Activated CD8-positive, alpha-beta T cell treated with anti-CD3 and anti-CD28 coated beads, Interleukin-2, amount 10 ng/mL, durations not matched to agents 7 days and 5 days (primary cell): Measurements from ENCODE around the gene CCNG1. TPM values are rescaled to one million over a fixed set of nuclear protein-coding genes. Genes with fewer than 3 reads are reported as not detected.
"Not testable (repeated sequence)": the region's sequence is repeated elsewhere in the genome, so short reads cannot be mapped to it uniquely, and the experiment has no call there.

Experiments used
- ATAC-seq: fragments of 150-1000 bp; cut with Tn5 transposase; one replicate; pipeline ENCODE4 v1.10.0; 2021; ENCODE audit warnings: moderate library complexity
- CTCF ChIA-PET: fragments of 350-600 bp; sonication (Branson Sonifier 250); formaldehyde crosslinking; loops from one replicate; lab custom pipeline; 2021; ENCODE audit warnings: antibody characterized with exemption; lab: Charles Lee
- POLR2A ChIA-PET: fragments of 350-600 bp; sonication (Branson Sonifier 250); formaldehyde crosslinking; loops from one replicate; lab custom pipeline; 2021; ENCODE audit warnings: antibody characterized with exemption; lab: Charles Lee
- DNase-seq: peaks from one replicate; pipeline ENCODE4 v3.0.0-alpha.2; 2020
- H3K27ac Mint-ChIP-seq: one replicate; pipeline ENCODE4 v1.8.0; 2021; ENCODE audit warnings: mild to moderate bottlenecking, mixed read lengths
- H3K27me3 Mint-ChIP-seq: one replicate; pipeline ENCODE4 v1.8.0; 2021; ENCODE audit warnings: low read depth, mixed read lengths
- H3K36me3 Mint-ChIP-seq: one replicate; pipeline ENCODE4 v1.8.0; 2021; ENCODE audit warnings: low read depth, mixed read lengths
- H3K4me1 Mint-ChIP-seq: one replicate; pipeline ENCODE4 v1.8.0; 2021; ENCODE audit warnings: low read depth, mixed read lengths
- H3K4me3 Mint-ChIP-seq: one replicate; pipeline ENCODE4 v1.8.0; 2021; ENCODE audit warnings: mild to moderate bottlenecking, mixed read lengths
- H3K9me3 Mint-ChIP-seq: one replicate; pipeline ENCODE4 v1.8.0; 2022; ENCODE audit warnings: mixed read lengths; ENCODE audit not compliant: insufficient read depth
- total RNA-seq, 2 experiments: library from RNA; stranded (reverse); gene quantifications; one replicate each; pipeline ENCODE4 v1.2.3, GENCODE V29; 2021

CCNG1 gene, protein sequence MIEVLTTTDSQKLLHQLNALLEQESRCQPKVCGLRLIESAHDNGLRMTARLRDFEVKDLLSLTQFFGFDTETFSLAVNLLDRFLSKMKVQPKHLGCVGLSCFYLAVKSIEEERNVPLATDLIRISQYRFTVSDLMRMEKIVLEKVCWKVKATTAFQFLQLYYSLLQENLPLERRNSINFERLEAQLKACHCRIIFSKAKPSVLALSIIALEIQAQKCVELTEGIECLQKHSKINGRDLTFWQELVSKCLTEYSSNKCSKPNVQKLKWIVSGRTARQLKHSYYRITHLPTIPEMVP
- 100 to 1,000 TPM; 129 to 143 TPM for total RNA-seq

DNA sequence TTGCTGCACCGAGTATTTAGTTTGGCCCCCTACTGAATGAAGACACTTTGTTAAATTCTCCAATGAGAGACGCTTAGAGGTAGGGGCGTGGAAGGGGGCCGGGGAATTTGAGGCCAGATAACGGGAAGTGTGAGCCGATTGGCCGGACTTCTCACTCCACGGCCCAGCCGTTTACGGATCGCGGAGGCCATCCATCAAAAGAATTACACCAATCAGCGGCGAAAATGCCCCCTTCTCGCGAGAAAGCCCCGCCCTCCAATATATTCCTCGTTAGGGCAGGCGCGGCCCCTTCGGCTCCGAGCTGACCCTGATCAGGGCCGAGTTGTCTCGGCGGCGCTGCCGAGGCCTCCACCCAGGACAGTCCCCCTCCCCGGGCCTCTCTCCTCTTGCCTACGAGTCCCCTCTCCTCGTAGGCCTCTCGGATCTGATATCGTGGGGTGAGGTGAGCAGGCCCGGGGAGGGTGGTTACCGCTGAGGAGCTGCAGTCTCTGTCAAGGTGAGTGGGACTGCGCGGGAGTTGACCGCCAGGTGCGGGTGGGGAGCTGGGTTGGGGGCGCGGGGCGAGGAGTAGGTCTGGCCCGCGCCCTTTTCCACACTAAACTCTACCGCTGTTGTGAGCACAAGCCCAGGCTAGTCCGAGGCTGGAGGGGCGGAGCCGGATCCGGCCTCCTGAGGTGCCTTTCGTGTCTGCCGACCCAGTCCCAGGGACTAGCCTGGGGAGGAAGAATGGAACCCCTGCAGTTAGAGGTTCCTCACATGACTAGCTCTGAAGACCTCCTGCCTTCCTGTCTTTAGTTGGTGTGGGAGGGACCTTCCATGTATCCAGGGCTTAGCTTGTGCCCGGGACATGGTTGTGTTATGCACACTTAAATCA lies at the start of gene CCNG1:
Gene CCNG1, plus strand, starts transcription at position 287 of the 874 bp plus-strand sequence. CDS start 1,662 bp downstream, outside the sequence.
- H3K4me3 Mint-ChIP-seq: peak within 1 kb of the TSS; percentile 89
- DNase-seq: peak; percentile 96
- H3K36me3 Mint-ChIP-seq: peaks cover 32% of the 10 kb centered on the region
- peaks cover 47% of the 10 kb centered on the region for H3K4me1 Mint-ChIP-seq
- H3K9me3 Mint-ChIP-seq: no peaks in the 10 kb centered on the region
- H3K27me3 Mint-ChIP-seq: peaks cover 8% of the 10 kb centered on the region
- peak; percentile 97 for ATAC-seq
- ChIA-PET POLR2A (interaction anchor here (0.8 to 8.7 kb wide), 4 partner anchors 13 to 71 kb away, joined by 3 to 153 read pairs (median 4); partner anchors contain the start of genes HMMR and NUDCD2), CTCF (interaction anchor here (0.9 to 3.4 kb wide), 4 partner anchors 11 to 31 kb away, joined by 3 to 17 read pairs (median 5); partner anchors contain the start of genes HMMR and NUDCD2)
- peak within 1 kb of the TSS; percentile 88 for H3K27ac Mint-ChIP-seq

DNA sequence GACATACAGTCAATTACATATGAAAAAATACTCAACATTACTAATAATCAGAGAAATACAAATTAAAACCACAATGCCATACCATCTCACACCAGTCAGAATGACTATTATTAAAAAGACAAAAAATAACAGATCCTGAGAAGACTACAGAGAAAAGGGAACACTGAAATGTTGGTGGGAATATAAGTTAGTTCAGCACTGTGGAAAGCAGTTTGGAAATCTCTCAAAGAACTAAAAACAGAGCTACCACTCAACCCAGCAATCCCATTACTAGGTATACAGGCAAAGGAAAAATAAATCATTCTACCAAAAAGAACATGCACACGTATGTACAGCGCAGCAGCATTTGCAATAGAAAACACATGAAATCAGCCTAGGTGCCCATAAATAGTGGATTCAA lies 41.6 kb upstream of the CCNG1 start:
- H3K27me3 Mint-ChIP-seq: peaks cover 15% of the 10 kb centered on the region
- no peaks in the 10 kb centered on the region for H3K4me1 Mint-ChIP-seq
- ChIA-PET POLR2A (no interaction called here), CTCF (no interaction called here)
- no peak overlapping the region for H3K4me3 Mint-ChIP-seq
- DNase-seq (no peak), ATAC-seq (no peak)
- H3K36me3 Mint-ChIP-seq: no peaks in the 10 kb centered on the region
- H3K27ac Mint-ChIP-seq: no peak overlapping the region
- H3K9me3 Mint-ChIP-seq: no peaks in the 10 kb centered on the region

DNA sequence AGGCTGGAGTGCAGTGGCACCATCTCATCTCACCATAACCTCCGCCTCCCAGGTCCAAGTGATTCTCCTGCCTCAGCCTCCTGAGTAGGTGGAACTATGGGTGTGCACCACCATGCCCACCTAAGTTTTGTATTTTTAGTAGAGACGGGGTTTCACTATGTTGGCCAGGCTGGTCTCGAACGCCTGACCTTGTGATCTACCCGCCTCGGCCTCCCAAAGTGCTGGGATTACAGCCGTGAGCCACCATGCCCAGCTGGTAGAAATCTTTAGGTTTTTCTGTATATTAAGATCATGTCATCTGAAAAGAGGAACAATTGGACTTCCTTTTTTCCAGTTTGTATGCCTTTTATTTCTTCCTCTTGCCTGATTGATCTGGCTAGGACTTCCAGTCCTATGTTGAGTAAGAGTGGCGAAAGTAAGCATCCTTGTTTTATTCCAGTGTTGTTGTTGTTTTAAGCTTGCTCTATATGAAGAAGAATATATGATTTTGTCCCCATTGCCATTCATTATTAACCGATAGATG lies 40.5 kb upstream of the CCNG1 start:
- H3K9me3 Mint-ChIP-seq, H3K4me3 Mint-ChIP-seq, POLR2A ChIA-PET, ATAC-seq, H3K36me3 Mint-ChIP-seq, H3K4me1 Mint-ChIP-seq, H3K27ac Mint-ChIP-seq, DNase-seq: not testable (repeated sequence)
- peaks cover 15% of the 10 kb centered on the region for H3K27me3 Mint-ChIP-seq
- CTCF ChIA-PET: interaction anchor here (1.6 to 4.0 kb wide), 2 partner anchors 10 to 12 kb away, joined by 3 to 23 read pairs; no protein-coding TSS in a partner anchor

DNA sequence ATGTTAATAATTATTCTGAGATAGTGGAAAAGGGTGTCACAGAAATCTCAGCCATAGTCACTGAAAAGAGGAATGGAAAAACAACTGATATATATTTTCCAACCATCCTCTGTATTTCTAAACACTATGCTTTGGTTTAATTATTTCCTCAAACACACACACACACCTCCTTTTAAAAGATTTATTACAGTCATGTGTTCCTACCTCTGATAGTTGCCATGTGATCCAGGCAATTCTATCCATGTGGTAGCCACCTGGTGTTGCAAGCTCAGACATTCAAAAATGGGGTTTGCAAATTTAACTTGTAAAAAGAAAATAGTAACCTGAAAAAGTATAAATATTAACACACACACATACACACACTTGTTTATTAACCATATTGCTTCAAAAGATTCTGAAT lies 40.0 kb upstream of the CCNG1 start:
- ChIA-PET CTCF (interaction anchor here (1.6 to 4.0 kb wide), 2 partner anchors 9 to 11 kb away, joined by 3 to 23 read pairs; no protein-coding TSS in a partner anchor), POLR2A (no interaction called here)
- DNase-seq: no peak
- no peaks in the 10 kb centered on the region for H3K36me3 Mint-ChIP-seq
- H3K4me3 Mint-ChIP-seq: no peak overlapping the region
- H3K4me1 Mint-ChIP-seq: no peaks in the 10 kb centered on the region
- H3K27me3 Mint-ChIP-seq: peaks cover 15% of the 10 kb centered on the region
- ATAC-seq: no peak
- no peak overlapping the region for H3K27ac Mint-ChIP-seq
- no peaks in the 10 kb centered on the region for H3K9me3 Mint-ChIP-seq

DNA sequence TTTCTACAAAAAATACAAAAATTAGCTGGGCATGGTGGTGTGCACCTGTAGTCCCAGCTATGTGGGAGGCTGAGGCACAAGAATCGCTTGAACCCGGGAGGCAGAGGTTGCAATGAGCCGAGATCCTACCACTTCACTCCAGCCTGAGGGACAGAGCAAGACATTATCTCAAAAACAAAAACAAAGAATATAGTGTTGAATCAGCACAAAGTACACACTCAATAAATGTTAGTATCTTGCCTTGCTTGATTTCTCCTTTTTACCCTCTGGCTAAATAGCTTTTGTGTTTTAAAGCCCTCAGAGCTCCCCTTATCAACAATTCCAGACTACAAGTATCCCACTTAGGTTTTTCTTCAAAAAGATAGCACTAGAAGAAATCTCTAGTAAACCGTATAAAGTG lies 37.5 kb upstream of the CCNG1 start:
- DNase-seq (no peak), ATAC-seq (no peak)
- Mint-ChIP-seq H3K27ac (no peak overlapping the region), H3K4me1 (no peaks in the 10 kb centered on the region), H3K27me3 (peaks cover 14% of the 10 kb centered on the region), H3K36me3 (no peaks in the 10 kb centered on the region), H3K4me3 (no peak overlapping the region), H3K9me3 (no peaks in the 10 kb centered on the region)
- CTCF ChIA-PET: interaction anchor here (4.0 kb wide), 1 partner anchor 9 kb away, joined by 23 read pairs; no protein-coding TSS in a partner anchor
- POLR2A ChIA-PET: no interaction called here

DNA sequence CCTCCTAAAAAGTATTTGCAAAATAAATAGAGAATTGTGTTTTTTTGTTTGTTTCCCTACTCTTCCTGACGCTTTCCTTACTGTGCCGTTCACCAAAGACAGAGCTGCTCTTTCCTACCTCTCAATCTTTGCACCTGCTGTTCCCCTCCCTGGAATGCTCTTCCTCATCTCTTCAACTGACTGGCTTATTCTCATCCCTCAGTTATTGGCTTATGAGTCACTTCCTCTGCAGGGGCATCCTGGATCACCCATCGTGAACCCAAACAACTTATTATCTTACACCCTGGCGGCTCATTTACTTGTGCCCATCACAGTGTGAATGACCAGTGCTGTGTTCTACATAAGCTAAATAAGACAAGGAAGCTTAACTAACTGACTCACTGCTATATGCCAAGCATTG lies 36.1 kb upstream of the CCNG1 start:
- H3K4me3 Mint-ChIP-seq: no peak overlapping the region
- no peaks in the 10 kb centered on the region for H3K36me3 Mint-ChIP-seq
- no peaks in the 10 kb centered on the region for H3K9me3 Mint-ChIP-seq
- H3K4me1 Mint-ChIP-seq: no peaks in the 10 kb centered on the region
- ATAC-seq: no peak
- ChIA-PET POLR2A (interaction anchor here (0.6 kb wide), 2 partner anchors 28 to 104 kb away, joined by 3 read pairs; partner anchors contain the start of gene MAT2B), CTCF (no interaction called here)
- no peak overlapping the region for H3K27ac Mint-ChIP-seq
- no peak for DNase-seq
- H3K27me3 Mint-ChIP-seq: peaks cover 14% of the 10 kb centered on the region

DNA sequence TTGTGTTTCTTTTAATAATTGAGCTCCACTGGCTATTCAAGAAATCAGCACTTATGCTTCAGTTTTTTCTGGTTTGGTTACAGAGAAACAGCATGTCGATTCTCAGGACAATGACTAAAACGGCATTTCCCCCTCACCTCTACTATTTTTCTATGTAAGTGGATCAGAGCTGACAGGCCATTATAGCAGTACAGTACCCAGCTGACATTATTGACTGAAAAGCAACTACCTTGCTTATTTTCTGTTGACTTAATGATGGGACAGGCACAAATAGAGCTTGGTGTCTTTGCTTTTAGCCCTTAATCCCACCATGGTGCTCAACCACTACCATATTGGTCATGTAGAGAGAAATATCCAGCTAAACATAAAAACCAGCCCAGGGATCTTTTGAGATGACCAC lies 35.4 kb upstream of the CCNG1 start:
- Mint-ChIP-seq H3K27ac (no peak overlapping the region), H3K4me3 (no peak overlapping the region), H3K36me3 (no peaks in the 10 kb centered on the region), H3K27me3 (peaks cover 13% of the 10 kb centered on the region), H3K4me1 (peaks cover 2% of the 10 kb centered on the region), H3K9me3 (no peaks in the 10 kb centered on the region)
- ATAC-seq (no peak), DNase-seq (no peak)
- ChIA-PET POLR2A (no interaction called here), CTCF (interaction anchor here (0.7 kb wide), 1 partner anchor 53 kb away, joined by 3 read pairs; no protein-coding TSS in a partner anchor)

DNA sequence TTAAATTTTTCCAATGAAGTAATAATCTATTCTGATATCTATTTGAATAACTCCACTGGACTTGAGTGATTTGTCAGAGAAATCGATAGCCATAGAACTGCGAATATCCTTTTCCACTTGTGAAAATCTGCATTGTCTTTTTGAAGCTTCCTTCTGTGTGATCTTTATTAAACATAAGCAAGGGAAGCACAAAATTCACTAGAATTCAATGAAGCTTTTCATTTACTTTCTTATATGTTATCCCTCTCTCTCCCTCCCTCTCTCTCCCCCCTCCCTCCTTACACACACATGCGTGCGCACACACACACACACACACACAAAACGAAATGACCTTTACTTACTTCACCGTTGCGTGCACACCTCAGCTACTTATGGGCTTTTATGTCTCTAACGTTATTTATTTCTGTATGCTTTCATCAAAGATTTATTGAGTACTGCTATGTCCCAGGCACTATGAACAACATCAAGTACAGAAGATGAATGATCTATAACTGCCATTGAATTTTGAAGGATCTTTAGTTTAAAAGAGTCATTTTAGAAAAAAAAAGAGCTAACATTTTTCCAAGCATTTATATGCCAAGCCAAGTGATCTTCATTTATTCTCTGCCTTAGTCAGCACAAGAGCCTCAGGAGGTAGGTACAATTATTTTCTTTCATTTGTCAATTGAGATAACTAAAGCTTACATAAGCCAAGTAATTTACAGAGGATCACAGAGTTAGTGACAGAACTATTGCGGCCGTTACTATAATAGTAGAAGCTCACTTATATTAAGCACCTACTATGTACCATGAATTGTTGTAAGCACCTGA lies 32.8 kb upstream of the CCNG1 start:
- CTCF ChIA-PET: interaction anchor here (1.3 kb wide), 1 partner anchor 8 kb away, joined by 4 read pairs; no protein-coding TSS in a partner anchor
- no peak for ATAC-seq
- POLR2A ChIA-PET: no interaction called here
- Mint-ChIP-seq H3K4me1 (peaks cover 11% of the 10 kb centered on the region), H3K27ac (no peak overlapping the region), H3K36me3 (no peaks in the 10 kb centered on the region), H3K27me3 (peaks cover 9% of the 10 kb centered on the region), H3K9me3 (no peaks in the 10 kb centered on the region), H3K4me3 (no peak overlapping the region)
- DNase-seq: no peak

DNA sequence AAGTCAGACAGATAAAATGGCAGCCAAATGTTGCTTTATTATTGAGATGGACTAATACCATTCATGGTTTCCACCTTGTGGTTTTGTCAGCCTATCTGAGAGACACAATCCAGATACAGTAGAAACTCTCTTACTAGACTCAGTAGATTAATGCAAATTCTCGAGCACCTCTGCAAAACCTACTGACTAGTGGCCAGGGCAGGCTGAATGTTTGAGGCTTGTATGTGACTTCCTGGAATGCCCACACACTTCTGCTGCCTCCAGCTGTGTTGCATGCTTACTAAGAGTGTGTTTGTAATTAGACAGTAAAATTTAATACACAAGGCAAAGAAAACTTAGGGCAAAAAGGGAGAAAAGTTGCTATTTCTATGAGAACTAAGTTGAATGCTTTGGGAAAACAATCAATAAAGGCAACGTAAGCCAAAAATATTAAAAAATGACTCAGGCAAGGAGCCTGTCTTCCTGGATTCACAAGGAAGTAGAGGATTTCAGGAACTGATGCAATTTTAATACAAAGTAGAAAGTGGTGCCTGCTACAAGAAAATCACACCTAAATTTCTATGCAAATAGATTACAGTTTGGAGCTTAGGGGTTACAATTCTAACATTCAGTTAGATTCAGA lies 30.2 kb upstream of the CCNG1 start:
- CTCF ChIA-PET: interaction anchor here (0.8 to 4.0 kb wide), 6 partner anchors 10 to 101 kb away, joined by 3 to 25 read pairs (median 12); no protein-coding TSS in a partner anchor
- POLR2A ChIA-PET: no interaction called here

DNA sequence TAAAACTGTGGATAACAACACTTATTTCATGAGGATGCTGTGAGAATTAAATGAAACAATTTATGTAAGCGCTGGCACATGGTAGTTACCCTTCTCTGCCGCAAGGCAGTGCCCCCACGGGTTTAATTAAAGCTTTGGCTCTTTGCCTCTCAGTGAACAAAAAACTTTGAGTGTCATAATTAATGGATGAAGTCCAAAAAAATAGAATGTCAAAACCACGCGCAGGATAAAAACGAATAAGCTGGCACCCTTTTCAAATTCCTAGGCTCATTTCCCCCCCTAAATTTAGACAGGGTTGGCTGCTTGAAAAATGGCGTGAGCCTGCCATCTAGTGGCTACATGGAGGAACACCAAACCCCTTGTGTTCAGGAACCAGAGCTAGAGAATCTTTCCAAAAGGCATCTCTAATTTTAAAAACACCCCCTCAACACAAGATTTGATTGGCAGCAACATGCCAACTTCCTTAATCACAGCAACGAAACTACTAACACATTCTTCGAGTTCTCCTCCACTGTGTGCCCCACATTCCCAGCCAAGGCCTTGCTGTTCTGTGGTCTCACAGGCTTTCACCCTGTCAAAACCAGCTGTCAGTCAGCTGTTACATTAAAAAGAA lies 29.0 kb upstream of the CCNG1 start:
- Mint-ChIP-seq H3K27ac (no peak overlapping the region), H3K4me1 (peaks cover 11% of the 10 kb centered on the region), H3K27me3 (peaks cover 11% of the 10 kb centered on the region), H3K9me3 (no peaks in the 10 kb centered on the region), H3K36me3 (no peaks in the 10 kb centered on the region), H3K4me3 (no peak overlapping the region)
- ChIA-PET POLR2A (no interaction called here), CTCF (interaction anchor here (0.7 to 4.0 kb wide), 31 partner anchors 9 to 1865 kb away, joined by 3 to 25 read pairs (median 5); partner anchors contain the start of genes CCNG1, HMMR and NUDCD2)
- DNase-seq: peak; percentile 68
- ATAC-seq: peak; percentile 91

More for the DNA sequence above, 30.2 kb upstream of the CCNG1 start:
- ATAC-seq: no peak
- Mint-ChIP-seq H3K4me3 (no peak overlapping the region), H3K27ac (no peak overlapping the region), H3K4me1 (peaks cover 11% of the 10 kb centered on the region), H3K27me3 (peaks cover 10% of the 10 kb centered on the region), H3K36me3 (no peaks in the 10 kb centered on the region), H3K9me3 (no peaks in the 10 kb centered on the region)
- no peak for DNase-seq
